ENCODE data around the gene CLCA4.

The CLCA4 gene

GRCh38 chr1:86520789-86521521 lies 25.9 kb upstream of the CLCA4 start:
- Histone ChIP-seq H3K9ac (ENCODE audit: low read depth, low read length, poor library complexity, severe bottlenecking) (no peak overlapping the region), H3K9me3 (ENCODE audit: insufficient read depth, low read depth, low read length) (no peaks in the 10 kb centered on the region), H3K4me2 (ENCODE audit: low read depth, low read length, poor library complexity, severe bottlenecking) (no peak overlapping the region), H3K27me3 (ENCODE audit: insufficient read depth, low read length, poor library complexity, severe bottlenecking) (no peaks in the 10 kb centered on the region), H3K4me3 (ENCODE audit: low read length, poor library complexity, severe bottlenecking) (no peak overlapping the region), H3F3A (ENCODE audit: low read depth) (no peaks in the 10 kb centered on the region), H2AFZ (ENCODE audit: low read length) (no peak overlapping the region), H3K36me3 (ENCODE audit: insufficient read depth, low read length) (no peaks in the 10 kb centered on the region), H3K9me2 (replicated peaks; ENCODE audit: low read depth, low read length) (no peaks in the 10 kb centered on the region), H3K79me2 (ENCODE audit: insufficient read depth, low read length) (no peaks in the 10 kb centered on the region), H3K4me1 (ENCODE audit: insufficient read depth, low read length, poor library complexity, severe bottlenecking) (no peaks in the 10 kb centered on the region), H4K20me1 (ENCODE audit: insufficient read depth, low read length, poor library complexity, severe bottlenecking) (no peaks in the 10 kb centered on the region)
- TF ChIP-seq, protein P1, sequence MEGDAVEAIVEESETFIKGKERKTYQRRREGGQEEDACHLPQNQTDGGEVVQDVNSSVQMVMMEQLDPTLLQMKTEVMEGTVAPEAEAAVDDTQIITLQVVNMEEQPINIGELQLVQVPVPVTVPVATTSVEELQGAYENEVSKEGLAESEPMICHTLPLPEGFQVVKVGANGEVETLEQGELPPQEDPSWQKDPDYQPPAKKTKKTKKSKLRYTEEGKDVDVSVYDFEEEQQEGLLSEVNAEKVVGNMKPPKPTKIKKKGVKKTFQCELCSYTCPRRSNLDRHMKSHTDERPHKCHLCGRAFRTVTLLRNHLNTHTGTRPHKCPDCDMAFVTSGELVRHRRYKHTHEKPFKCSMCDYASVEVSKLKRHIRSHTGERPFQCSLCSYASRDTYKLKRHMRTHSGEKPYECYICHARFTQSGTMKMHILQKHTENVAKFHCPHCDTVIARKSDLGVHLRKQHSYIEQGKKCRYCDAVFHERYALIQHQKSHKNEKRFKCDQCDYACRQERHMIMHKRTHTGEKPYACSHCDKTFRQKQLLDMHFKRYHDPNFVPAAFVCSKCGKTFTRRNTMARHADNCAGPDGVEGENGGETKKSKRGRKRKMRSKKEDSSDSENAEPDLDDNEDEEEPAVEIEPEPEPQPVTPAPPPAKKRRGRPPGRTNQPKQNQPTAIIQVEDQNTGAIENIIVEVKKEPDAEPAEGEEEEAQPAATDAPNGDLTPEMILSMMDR (conservative IDR thresholded peaks at IDR 0.05; ENCODE audit: low read length), result no peak
- TF ChIP-seq EZH2phosphoT487 (IDR thresholded peaks at IDR 0.05; ENCODE audit: borderline replicate concordance), result no peak

GRCh38 chr1:86521522-86521891 lies 25.4 kb upstream of the CLCA4 start:
- no peaks in the 10 kb centered on the region for H3K4me1 ChIP-seq (ENCODE audit: insufficient read depth, low read length, poor library complexity, severe bottlenecking)
- H3F3A ChIP-seq (ENCODE audit: low read depth), result no peaks in the 10 kb centered on the region
- no peak overlapping the region for H3K4me2 ChIP-seq (ENCODE audit: low read depth, low read length, poor library complexity, severe bottlenecking)
- H2AFZ ChIP-seq (ENCODE audit: low read length), result no peak overlapping the region
- H3K27me3 ChIP-seq (ENCODE audit: insufficient read depth, low read length, poor library complexity, severe bottlenecking), result no peaks in the 10 kb centered on the region
- H3K9me3 ChIP-seq (ENCODE audit: insufficient read depth, low read depth, low read length), result no peaks in the 10 kb centered on the region
- TF ChIP-seq, protein P1 (conservative IDR thresholded peaks at IDR 0.05; ENCODE audit: low read length), result no peak
- TF ChIP-seq EZH2phosphoT487 (IDR thresholded peaks at IDR 0.05; ENCODE audit: borderline replicate concordance), result no peak
- no peak overlapping the region for H3K4me3 ChIP-seq (ENCODE audit: low read length, poor library complexity, severe bottlenecking)
- H3K9ac ChIP-seq (ENCODE audit: low read depth, low read length, poor library complexity, severe bottlenecking), result no peak overlapping the region
- H3K79me2 ChIP-seq (ENCODE audit: insufficient read depth, low read length), result no peaks in the 10 kb centered on the region
- no peaks in the 10 kb centered on the region for H3K9me2 ChIP-seq (replicated peaks; ENCODE audit: low read depth, low read length)
- no peaks in the 10 kb centered on the region for H4K20me1 ChIP-seq (ENCODE audit: insufficient read depth, low read length, poor library complexity, severe bottlenecking)
- H3K36me3 ChIP-seq (ENCODE audit: insufficient read depth, low read length), result no peaks in the 10 kb centered on the region

- H3K4me1 ChIP-seq (ENCODE audit: insufficient read depth, low read length, poor library complexity, severe bottlenecking), result no peaks in the 10 kb centered on the region
- no peaks in the 10 kb centered on the region for H3K9me3 ChIP-seq (ENCODE audit: insufficient read depth, low read depth, low read length)
- no peaks in the 10 kb centered on the region for H3K36me3 ChIP-seq (ENCODE audit: insufficient read depth, low read length)
- H4K20me1 ChIP-seq (ENCODE audit: insufficient read depth, low read length, poor library complexity, severe bottlenecking), result no peaks in the 10 kb centered on the region
- no peaks in the 10 kb centered on the region for H3K9me2 ChIP-seq (replicated peaks; ENCODE audit: low read depth, low read length)
- no peak for TF ChIP-seq EZH2phosphoT487 (IDR thresholded peaks at IDR 0.05; ENCODE audit: borderline replicate concordance)
- TF ChIP-seq, protein P1 (conservative IDR thresholded peaks at IDR 0.05; ENCODE audit: low read length), result no peak
- no peaks in the 10 kb centered on the region for H3F3A ChIP-seq (ENCODE audit: low read depth)
- no peak overlapping the region for H3K4me2 ChIP-seq (ENCODE audit: low read depth, low read length, poor library complexity, severe bottlenecking)
- no peak overlapping the region for H3K9ac ChIP-seq (ENCODE audit: low read depth, low read length, poor library complexity, severe bottlenecking)
- H3K79me2 ChIP-seq (ENCODE audit: insufficient read depth, low read length), result no peaks in the 10 kb centered on the region
- H3K4me3 ChIP-seq (ENCODE audit: low read length, poor library complexity, severe bottlenecking), result no peak overlapping the region
- no peak overlapping the region for H2AFZ ChIP-seq (ENCODE audit: low read length)
- no peaks in the 10 kb centered on the region for H3K27me3 ChIP-seq (ENCODE audit: insufficient read depth, low read length, poor library complexity, severe bottlenecking)
Observed at GRCh38 chr1:86522240-86522639, 24.6 kb upstream of the CLCA4 start.
